ENCODE results near the gene PTDSS2.

DNA sequence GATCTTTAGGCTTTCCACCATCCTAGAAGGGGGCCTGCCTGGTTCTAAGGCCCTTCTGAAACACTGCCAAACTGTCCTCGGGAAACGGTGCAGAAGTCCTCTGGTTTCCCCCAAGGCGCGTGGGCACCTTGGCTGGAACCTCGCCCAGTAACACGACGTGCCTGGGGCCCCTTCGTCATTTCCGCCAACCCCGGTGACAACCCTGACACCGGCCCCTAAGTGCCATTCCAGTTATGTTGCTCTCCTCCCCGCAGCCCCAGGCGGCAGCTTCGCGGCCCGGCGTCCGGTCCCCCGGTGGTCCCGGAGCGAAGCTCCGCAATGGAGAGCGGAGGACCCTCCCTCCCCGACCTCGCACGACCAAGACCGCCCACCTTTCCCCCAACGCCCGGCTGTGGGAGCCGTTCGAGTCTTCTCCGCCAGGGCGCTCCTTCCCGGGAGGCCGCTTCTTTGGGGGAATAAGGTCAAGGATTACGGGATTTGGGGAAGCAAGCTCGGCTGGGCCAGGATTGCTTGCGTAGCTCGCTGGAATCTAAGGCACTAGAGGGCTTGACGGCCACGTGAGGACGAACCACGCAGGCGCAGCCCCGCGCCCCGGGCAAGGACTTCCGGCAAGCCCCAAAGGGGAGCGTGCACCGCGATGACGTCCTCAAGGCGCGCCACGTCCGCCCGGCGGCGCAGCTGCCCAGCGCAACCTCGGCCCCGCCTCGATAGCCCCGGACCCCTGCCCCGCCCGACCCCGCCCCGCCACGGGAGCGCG lies 56.3 kb downstream of the PTDSS2 start:
- TF ChIP-seq, protein P1, sequence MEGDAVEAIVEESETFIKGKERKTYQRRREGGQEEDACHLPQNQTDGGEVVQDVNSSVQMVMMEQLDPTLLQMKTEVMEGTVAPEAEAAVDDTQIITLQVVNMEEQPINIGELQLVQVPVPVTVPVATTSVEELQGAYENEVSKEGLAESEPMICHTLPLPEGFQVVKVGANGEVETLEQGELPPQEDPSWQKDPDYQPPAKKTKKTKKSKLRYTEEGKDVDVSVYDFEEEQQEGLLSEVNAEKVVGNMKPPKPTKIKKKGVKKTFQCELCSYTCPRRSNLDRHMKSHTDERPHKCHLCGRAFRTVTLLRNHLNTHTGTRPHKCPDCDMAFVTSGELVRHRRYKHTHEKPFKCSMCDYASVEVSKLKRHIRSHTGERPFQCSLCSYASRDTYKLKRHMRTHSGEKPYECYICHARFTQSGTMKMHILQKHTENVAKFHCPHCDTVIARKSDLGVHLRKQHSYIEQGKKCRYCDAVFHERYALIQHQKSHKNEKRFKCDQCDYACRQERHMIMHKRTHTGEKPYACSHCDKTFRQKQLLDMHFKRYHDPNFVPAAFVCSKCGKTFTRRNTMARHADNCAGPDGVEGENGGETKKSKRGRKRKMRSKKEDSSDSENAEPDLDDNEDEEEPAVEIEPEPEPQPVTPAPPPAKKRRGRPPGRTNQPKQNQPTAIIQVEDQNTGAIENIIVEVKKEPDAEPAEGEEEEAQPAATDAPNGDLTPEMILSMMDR (conservative IDR thresholded peaks at IDR 0.05; ENCODE audit: low read depth, low read length) = no peak
- no peak for TF ChIP-seq EZH2 (IDR thresholded peaks at IDR 0.05; ENCODE audit: borderline replicate concordance, low read depth, low read length, poor library complexity, severe bottlenecking)

Data from A673 (cell line).